ENCODE data around the gene RACGAP1.

RACGAP1 gene

GRCh38 chr12:49967777-49968250 is 57.5 kb downstream of the RACGAP1 start:
- TF ChIP-seq GATA3 (IDR thresholded peaks at IDR 0.05; ENCODE audit: low read depth, low read length) (no peak), GATA2 (IDR thresholded peaks at IDR 0.05; ENCODE audit: low read depth, low read length) (no peak)

- TF ChIP-seq GATA3 (IDR thresholded peaks at IDR 0.05; ENCODE audit: low read depth, low read length) (no peak), GATA2 (IDR thresholded peaks at IDR 0.05; ENCODE audit: low read depth, low read length) (no peak)
These were observed 58.1 kb downstream of the RACGAP1 start for GRCh38 chr12:49967042-49967776.

- no peak for TF ChIP-seq GATA2 (IDR thresholded peaks at IDR 0.05; ENCODE audit: low read depth, low read length)
- TF ChIP-seq GATA3 (IDR thresholded peaks at IDR 0.05; ENCODE audit: low read depth, low read length), result no peak
These were observed 58.7 kb downstream of the RACGAP1 start for GRCh38 chr12:49966511-49967041.

- TF ChIP-seq GATA3 (IDR thresholded peaks at IDR 0.05; ENCODE audit: low read depth, low read length), result no peak
- TF ChIP-seq GATA2 (IDR thresholded peaks at IDR 0.05; ENCODE audit: low read depth, low read length), result no peak
These were observed 59.5 kb downstream of the RACGAP1 start for GRCh38 chr12:49965836-49966235.

- TF ChIP-seq GATA3 (IDR thresholded peaks at IDR 0.05; ENCODE audit: low read depth, low read length), result no peak
These were observed 60.3 kb downstream of the RACGAP1 start for GRCh38 chr12:49964849-49965624.

GRCh38 chr12:49963976-49964815 is 61.1 kb downstream of the RACGAP1 start:
- no peak for TF ChIP-seq GATA3 (IDR thresholded peaks at IDR 0.05; ENCODE audit: low read depth, low read length)

- no peak for TF ChIP-seq GATA3 (IDR thresholded peaks at IDR 0.05; ENCODE audit: low read depth, low read length)
These were observed 62.2 kb downstream of the RACGAP1 start for GRCh38 chr12:49962861-49963765.

- TF ChIP-seq GATA2 (IDR thresholded peaks at IDR 0.05; ENCODE audit: low read depth, low read length) (no peak), GATA3 (IDR thresholded peaks at IDR 0.05; ENCODE audit: low read depth, low read length) (no peak)
These were observed 63.1 kb downstream of the RACGAP1 start for GRCh38 chr12:49961993-49962764.

GRCh38 chr12:49961111-49961922 is 64.0 kb downstream of the RACGAP1 start, which contains the start of gene AQP5:
TSS of gene AQP5 (plus strand) at chr12:49961872. CDS start at chr12:49962018, 146 bp downstream.
- TF ChIP-seq GATA3 (IDR thresholded peaks at IDR 0.05; ENCODE audit: low read depth, low read length) (no peak), GATA2 (IDR thresholded peaks at IDR 0.05; ENCODE audit: low read depth, low read length) (no peak)

GRCh38 chr12:49960474-49961110 is 64.7 kb downstream of the RACGAP1 start:
- TF ChIP-seq GATA3 (IDR thresholded peaks at IDR 0.05; ENCODE audit: low read depth, low read length) (no peak), GATA2 (IDR thresholded peaks at IDR 0.05; ENCODE audit: low read depth, low read length) (no peak)

All from SH-SY5Y (cell line).